Fibroblast of skin of abdomen (primary cell): ENCODE data around the gene ACSF2.

Source experiments
- DNase-seq: peaks from one replicate; pipeline ENCODE4 v3.0.0-alpha.2; 2013

The ACSF2 gene

GRCh38 chr17:50502301-50502990, 76.4 kb downstream of the ACSF2 start:
- DNase-seq: no peak

DNA sequence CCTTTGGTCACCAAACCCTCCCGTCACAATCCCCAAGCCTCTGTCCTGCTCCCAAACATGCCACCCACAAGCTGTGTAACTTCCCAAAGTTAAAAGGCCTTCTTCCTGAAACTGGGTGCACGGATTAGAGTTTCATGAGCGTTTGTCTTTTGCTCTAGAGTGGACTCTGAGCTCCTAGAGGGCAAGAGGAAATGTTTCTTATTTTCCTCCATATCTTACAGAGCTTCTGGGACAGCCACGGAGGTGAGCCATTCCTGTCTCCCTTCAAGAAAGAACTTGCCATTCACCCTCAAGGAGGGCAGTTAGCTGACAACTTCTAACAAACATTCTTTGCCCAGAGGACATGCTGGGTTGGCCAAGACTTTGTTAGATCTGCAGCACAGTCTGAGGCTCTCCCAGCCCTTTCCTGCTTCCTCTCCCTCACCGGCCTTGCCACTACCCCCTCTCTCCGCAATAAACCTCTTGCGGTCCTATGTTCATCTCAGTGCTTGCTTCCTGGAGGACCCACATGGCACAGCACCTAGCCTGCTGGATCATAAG, 79.6 kb downstream of the ACSF2 start:
- DNase-seq: no peak

- DNase-seq: no peak
These were observed 80.3 kb downstream of the ACSF2 start for GRCh38 chr17:50506298-50506697.

GRCh38 chr17:50507871-50508572, 82.0 kb downstream of the ACSF2 start, which contains the start of gene MYCBPAP:
TSS of gene MYCBPAP (plus strand) at chr17:50508439. CDS start at chr17:50508675, 236 bp downstream.
- peak; percentile 84 for DNase-seq

- no peak for DNase-seq
These were observed 82.8 kb downstream of the ACSF2 start for GRCh38 chr17:50508573-50509460.

DNA sequence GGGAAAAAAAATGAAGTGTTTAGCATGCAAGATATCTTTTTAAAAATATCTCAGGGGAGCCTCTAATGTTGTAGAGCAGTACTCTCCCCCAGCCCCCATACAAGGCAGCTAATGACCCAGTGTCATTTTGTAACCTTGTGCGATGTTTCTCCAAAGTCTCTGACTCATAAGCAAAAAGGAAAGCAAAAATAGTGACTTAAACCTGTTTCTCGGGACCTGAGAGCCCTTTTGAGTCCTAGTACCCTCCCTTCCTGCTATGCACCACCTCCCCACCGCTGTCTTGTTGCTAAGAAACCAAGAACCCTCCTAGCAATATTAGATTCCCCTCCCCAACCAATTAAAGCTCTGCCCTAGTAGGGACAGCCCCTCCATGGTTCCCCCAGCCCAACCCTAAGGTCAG, 85.0 kb downstream of the ACSF2 start:
- no peak for DNase-seq

DNA sequence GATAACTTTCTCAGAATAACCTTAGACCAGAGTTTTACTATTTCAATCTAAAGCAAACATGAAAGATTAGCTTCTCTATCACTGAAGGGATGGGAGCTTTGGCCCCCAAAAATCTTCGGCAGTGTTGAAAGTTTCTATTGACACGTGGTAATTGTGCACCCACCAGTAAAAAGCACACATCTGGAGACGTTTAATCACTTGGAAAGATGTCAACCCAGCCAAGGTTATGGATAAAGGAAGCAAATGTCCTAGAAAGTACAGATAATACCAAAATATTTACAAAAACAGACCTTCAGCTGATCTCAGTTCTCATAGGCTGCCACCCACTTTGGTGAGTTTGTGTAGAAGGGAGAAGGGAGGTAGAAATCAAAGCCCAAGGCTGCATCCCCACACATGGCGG, 87.5 kb downstream of the ACSF2 start:
- no peak for DNase-seq

- DNase-seq: no peak
These were observed 88.4 kb downstream of the ACSF2 start for GRCh38 chr17:50514388-50514787.

GRCh38 chr17:50514936-50515702, 89.1 kb downstream of the ACSF2 start:
- peak; percentile 48 for DNase-seq

GRCh38 chr17:50517011-50517410, 91.0 kb downstream of the ACSF2 start:
- DNase-seq: no peak

GRCh38 chr17:50517504-50518383, 91.7 kb downstream of the ACSF2 start:
- no peak for DNase-seq

- DNase-seq: no peak
These were observed 92.5 kb downstream of the ACSF2 start for GRCh38 chr17:50518384-50519023.

- DNase-seq: no peak
These were observed 93.3 kb downstream of the ACSF2 start for GRCh38 chr17:50519141-50519834.

DNA sequence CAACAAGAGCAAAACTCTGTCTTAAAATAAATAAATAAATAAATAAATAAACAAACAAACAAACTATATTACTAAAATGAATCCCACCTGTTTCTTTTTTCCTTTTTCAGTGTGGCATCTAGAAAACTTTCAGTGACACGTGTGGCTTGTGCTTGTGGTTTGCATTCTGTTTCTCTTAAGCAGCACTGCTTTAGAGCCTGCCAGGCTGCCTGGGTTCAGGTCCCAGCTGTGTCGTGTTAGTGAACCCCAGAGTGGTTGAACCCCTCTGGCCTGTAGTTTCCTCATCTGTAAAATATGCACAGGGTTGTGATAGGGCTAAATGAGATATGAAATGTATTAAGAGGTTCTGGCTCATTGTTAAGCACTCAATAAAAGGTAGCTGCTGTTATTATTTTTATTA, 94.5 kb downstream of the ACSF2 start:
- DNase-seq: no peak

DNA sequence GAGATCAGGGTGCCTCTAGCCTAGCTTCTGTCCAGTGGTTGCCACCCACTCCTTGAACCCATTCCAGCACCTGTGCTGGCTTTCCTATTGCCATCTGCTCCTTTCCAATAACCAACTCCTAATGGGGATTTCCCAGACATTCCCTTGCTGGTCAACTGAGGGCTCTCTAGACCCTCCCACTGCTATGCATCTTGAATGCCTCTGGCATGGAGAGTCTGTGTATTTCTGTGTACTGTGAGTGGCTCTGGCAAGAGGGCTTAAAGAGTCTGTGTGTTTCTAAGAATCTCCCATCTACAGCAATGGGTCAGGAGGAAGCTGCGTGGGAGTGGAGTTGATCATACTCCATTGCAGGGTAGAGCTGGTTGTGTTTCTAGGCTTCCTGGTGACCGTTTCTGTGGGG, 95.5 kb downstream of the ACSF2 start:
- DNase-seq: no peak

- no peak for DNase-seq
These were observed 96.7 kb downstream of the ACSF2 start for GRCh38 chr17:50522766-50523165.

- DNase-seq: no peak
These were observed 97.2 kb downstream of the ACSF2 start for GRCh38 chr17:50523208-50523607.
